ENCODE measurements around the gene RETREG1.

The RETREG1 gene

DNA sequence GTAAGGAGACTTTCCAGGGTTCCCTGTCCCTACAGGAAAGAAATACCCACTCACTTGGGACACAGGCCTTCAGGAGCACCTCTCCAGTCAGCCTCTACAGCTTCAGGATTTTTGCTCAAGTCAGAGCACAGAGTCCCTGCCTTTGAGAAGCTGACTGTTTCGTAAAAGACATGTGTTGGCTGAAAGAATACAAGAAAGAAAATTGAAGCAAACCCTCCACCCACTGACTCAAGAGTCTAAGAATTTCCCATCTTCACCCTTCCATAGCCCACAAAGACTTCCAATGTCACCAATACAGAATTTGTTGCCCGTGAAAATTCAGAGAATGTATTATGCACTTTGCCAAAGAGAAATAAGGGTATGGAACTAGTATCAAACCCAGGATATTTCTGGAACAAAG, 98.2 kb downstream of the RETREG1 start:
- DNase-seq (ENCODE audit: extremely low spot score), result no peak
- POLR2A ChIA-PET, result no interaction called here
- CTCF ChIA-PET, result no interaction called here
- TF ChIP-seq CTBP1 (IDR thresholded peaks at IDR 0.05; ENCODE audit: borderline replicate concordance), result no peak
- TF ChIP-seq NFRKB (IDR thresholded peaks at IDR 0.05), result no peak
- TF ChIP-seq BHLHE40 (IDR thresholded peaks at IDR 0.05; ENCODE audit: borderline replicate concordance), result no peak
- no peak for TF ChIP-seq TARDBP (IDR thresholded peaks at IDR 0.05)
- TF ChIP-seq ZNF384 (IDR thresholded peaks at IDR 0.05), result no peak
- no peak for TF ChIP-seq FOXM1 (IDR thresholded peaks at IDR 0.05; ENCODE audit: borderline replicate concordance)
- no peak for TF ChIP-seq ELF4 (IDR thresholded peaks at IDR 0.05)
- no peak for TF ChIP-seq HDGF (IDR thresholded peaks at IDR 0.05; ENCODE audit: borderline replicate concordance)
- TF ChIP-seq LEF1 (IDR thresholded peaks at IDR 0.05; ENCODE audit: borderline replicate concordance), result no peak
- TF ChIP-seq FOXA1 (IDR thresholded peaks at IDR 0.05), result no peak
- TF ChIP-seq L3MBTL2 (conservative IDR thresholded peaks at IDR 0.05), result no peak
- TF ChIP-seq SP1 (IDR thresholded peaks at IDR 0.05), result no peak
- TF ChIP-seq ARNT (IDR thresholded peaks at IDR 0.05), result no peak
- no peak for TF ChIP-seq SUZ12 (IDR thresholded peaks at IDR 0.05)
- TF ChIP-seq FOXK2 (IDR thresholded peaks at IDR 0.05), result no peak
- TF ChIP-seq PKNOX1 (IDR thresholded peaks at IDR 0.05), result no peak

DNA sequence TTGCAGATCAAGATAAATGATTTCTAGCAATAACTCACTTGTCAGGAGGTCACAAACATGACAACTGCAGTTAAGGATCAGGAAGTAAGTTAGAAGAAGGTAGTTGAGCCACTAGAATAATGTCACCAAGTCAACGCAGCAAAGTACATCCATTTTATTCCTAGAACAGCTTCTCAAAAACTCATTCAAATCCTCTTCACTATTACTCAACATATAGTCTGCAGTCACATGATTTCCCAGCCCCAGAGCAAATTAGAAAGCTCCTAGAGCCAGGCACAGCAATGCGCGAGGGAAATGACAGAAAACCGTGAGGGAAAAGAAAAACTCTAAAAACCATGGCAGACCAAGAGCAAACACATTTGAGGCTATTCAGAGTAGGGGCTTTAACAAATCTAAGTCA, 101.3 kb downstream of the RETREG1 start:
- TF ChIP-seq NFRKB (IDR thresholded peaks at IDR 0.05) (no peak), SUZ12 (IDR thresholded peaks at IDR 0.05) (no peak), FOXM1 (IDR thresholded peaks at IDR 0.05; ENCODE audit: borderline replicate concordance) (no peak), LEF1 (IDR thresholded peaks at IDR 0.05; ENCODE audit: borderline replicate concordance) (no peak), HDGF (IDR thresholded peaks at IDR 0.05; ENCODE audit: borderline replicate concordance) (no peak), SP1 (IDR thresholded peaks at IDR 0.05) (no peak), FOXK2 (IDR thresholded peaks at IDR 0.05) (no peak), ARNT (IDR thresholded peaks at IDR 0.05) (no peak), CTBP1 (IDR thresholded peaks at IDR 0.05; ENCODE audit: borderline replicate concordance) (no peak)
- ChIA-PET POLR2A (no interaction called here), CTCF (no interaction called here)
- no peak for DNase-seq (ENCODE audit: extremely low spot score)

GRCh38 chr5:16510098-16510497, 106.7 kb downstream of the RETREG1 start:
- CTCF ChIA-PET, result interaction anchor here (1.2 to 1.6 kb wide), 2 partner anchors 20 to 22 kb away, joined by 3 to 4 read pairs; no protein-coding TSS in a partner anchor
- no peak for TF ChIP-seq BHLHE40 (IDR thresholded peaks at IDR 0.05; ENCODE audit: borderline replicate concordance)
- no peak for TF ChIP-seq SUZ12 (IDR thresholded peaks at IDR 0.05)
- TF ChIP-seq PKNOX1 (IDR thresholded peaks at IDR 0.05), result no peak
- no peak for TF ChIP-seq FOXA1 (IDR thresholded peaks at IDR 0.05)
- no peak for TF ChIP-seq CTBP1 (IDR thresholded peaks at IDR 0.05; ENCODE audit: borderline replicate concordance)
- TF ChIP-seq LEF1 (IDR thresholded peaks at IDR 0.05; ENCODE audit: borderline replicate concordance), result no peak
- no peak for TF ChIP-seq L3MBTL2 (conservative IDR thresholded peaks at IDR 0.05)
- TF ChIP-seq ELF4 (IDR thresholded peaks at IDR 0.05), result no peak
- no peak for TF ChIP-seq FOXM1 (IDR thresholded peaks at IDR 0.05; ENCODE audit: borderline replicate concordance)
- POLR2A ChIA-PET, result no interaction called here
- DNase-seq (ENCODE audit: extremely low spot score), result no peak

DNA sequence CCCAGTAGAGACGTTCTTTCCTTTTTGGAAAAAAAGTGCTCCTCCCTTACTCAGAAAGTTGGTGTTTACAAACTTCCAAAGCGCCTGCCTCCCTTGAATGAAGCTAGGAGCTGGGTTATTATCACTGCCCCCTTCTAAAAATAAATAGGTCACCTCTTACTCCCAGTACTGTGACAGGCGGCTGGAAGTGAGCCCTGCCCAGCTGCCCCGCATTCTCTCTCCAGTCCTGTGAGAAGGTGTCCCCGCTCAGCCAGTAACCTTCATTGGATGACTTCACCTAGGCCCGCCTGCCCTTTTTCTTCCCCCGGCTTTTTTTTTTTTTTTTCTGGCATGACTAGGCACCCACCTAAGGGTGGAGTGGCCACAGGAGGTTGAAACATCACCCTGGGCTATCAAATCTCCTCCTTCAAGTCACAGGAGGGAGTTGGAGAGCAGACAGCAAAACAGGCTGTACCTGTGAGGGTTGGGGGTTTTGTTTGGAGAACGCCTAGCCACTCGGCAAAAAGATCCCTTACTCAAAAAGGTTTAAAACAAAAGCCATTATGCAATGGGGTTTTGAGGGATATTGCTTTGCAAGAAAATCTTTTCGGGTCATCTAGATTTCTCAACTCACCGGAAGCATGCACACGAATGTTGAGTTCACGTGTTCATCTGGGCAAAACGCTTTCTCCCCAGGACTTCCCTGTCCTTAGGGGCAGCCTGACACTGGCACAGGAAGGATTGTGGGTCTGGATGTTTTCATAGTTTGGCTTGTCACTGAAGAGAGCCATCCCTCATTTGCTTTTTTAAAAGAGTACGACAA, 107.9 kb downstream of the RETREG1 start:
- no peak for DNase-seq (ENCODE audit: extremely low spot score)
- ChIA-PET POLR2A (no interaction called here), CTCF (no interaction called here)
- TF ChIP-seq SP1 (IDR thresholded peaks at IDR 0.05) (no peak), NFRKB (IDR thresholded peaks at IDR 0.05) (no peak), ELF4 (IDR thresholded peaks at IDR 0.05) (no peak), HDGF (IDR thresholded peaks at IDR 0.05; ENCODE audit: borderline replicate concordance) (no peak), PKNOX1 (IDR thresholded peaks at IDR 0.05) (no peak), FOXM1 (IDR thresholded peaks at IDR 0.05; ENCODE audit: borderline replicate concordance) (no peak), FOXK2 (IDR thresholded peaks at IDR 0.05) (no peak), L3MBTL2 (conservative IDR thresholded peaks at IDR 0.05) (no peak), CTBP1 (IDR thresholded peaks at IDR 0.05; ENCODE audit: borderline replicate concordance) (no peak), TARDBP (IDR thresholded peaks at IDR 0.05) (no peak), BHLHE40 (IDR thresholded peaks at IDR 0.05; ENCODE audit: borderline replicate concordance) (no peak), FOXA1 (IDR thresholded peaks at IDR 0.05) (no peak), ARNT (IDR thresholded peaks at IDR 0.05) (no peak), ZNF384 (IDR thresholded peaks at IDR 0.05) (no peak)

GRCh38 chr5:16507716-16508115, 109.1 kb downstream of the RETREG1 start:
- ChIA-PET POLR2A (no interaction called here), CTCF (no interaction called here)
- no peak for TF ChIP-seq ARNT (IDR thresholded peaks at IDR 0.05)
- no peak for TF ChIP-seq FOXA1 (IDR thresholded peaks at IDR 0.05)
- no peak for TF ChIP-seq SUZ12 (IDR thresholded peaks at IDR 0.05)
- TF ChIP-seq CTBP1 (IDR thresholded peaks at IDR 0.05; ENCODE audit: borderline replicate concordance), result no peak
- TF ChIP-seq FOXK2 (IDR thresholded peaks at IDR 0.05), result no peak
- TF ChIP-seq HDGF (IDR thresholded peaks at IDR 0.05; ENCODE audit: borderline replicate concordance), result no peak
- DNase-seq (ENCODE audit: extremely low spot score), result no peak

GRCh38 chr5:16505904-16506303, 110.9 kb downstream of the RETREG1 start:
- no peak for DNase-seq (ENCODE audit: extremely low spot score)
- ChIA-PET CTCF (no interaction called here), POLR2A (no interaction called here)
- TF ChIP-seq BHLHE40 (IDR thresholded peaks at IDR 0.05; ENCODE audit: borderline replicate concordance) (no peak), PKNOX1 (IDR thresholded peaks at IDR 0.05) (no peak), SP1 (IDR thresholded peaks at IDR 0.05) (no peak), FOXK2 (IDR thresholded peaks at IDR 0.05) (no peak), FOXM1 (IDR thresholded peaks at IDR 0.05; ENCODE audit: borderline replicate concordance) (no peak), FOXA1 (IDR thresholded peaks at IDR 0.05) (no peak), ZNF384 (IDR thresholded peaks at IDR 0.05) (no peak), L3MBTL2 (conservative IDR thresholded peaks at IDR 0.05) (no peak), CTBP1 (IDR thresholded peaks at IDR 0.05; ENCODE audit: borderline replicate concordance) (no peak), ELF4 (IDR thresholded peaks at IDR 0.05) (no peak), LEF1 (IDR thresholded peaks at IDR 0.05; ENCODE audit: borderline replicate concordance) (no peak), TARDBP (IDR thresholded peaks at IDR 0.05) (no peak), HDGF (IDR thresholded peaks at IDR 0.05; ENCODE audit: borderline replicate concordance) (no peak), ARNT (IDR thresholded peaks at IDR 0.05) (no peak), NFRKB (IDR thresholded peaks at IDR 0.05) (no peak), SUZ12 (IDR thresholded peaks at IDR 0.05) (no peak)

Measured in HEK293T (cell line).